ENCODE results near the gene FMN1.

Gene FMN1

GRCh38 chr15:33198541-33198940 lies 4.0 kb upstream of the FMN1 start:
- TF ChIP-seq YY1 (IDR thresholded peaks at IDR 0.05; ENCODE audit: low read depth) (no peak), REST (IDR thresholded peaks at IDR 0.05; ENCODE audit: low read depth) (no peak), TAF1 (IDR thresholded peaks at IDR 0.05; ENCODE audit: low read depth) (no peak), USF1 (IDR thresholded peaks at IDR 0.05) (no peak)

- TF ChIP-seq ZBTB7A (IDR thresholded peaks at IDR 0.05; ENCODE audit: low read depth) = no peak
- no peak for TF ChIP-seq TAF1 (IDR thresholded peaks at IDR 0.05; ENCODE audit: low read depth)
- no peak for TF ChIP-seq EGR1 (IDR thresholded peaks at IDR 0.05)
- no peak for TF ChIP-seq TCF12 (IDR thresholded peaks at IDR 0.05; ENCODE audit: low read depth)
- TF ChIP-seq EP300 (IDR thresholded peaks at IDR 0.05; ENCODE audit: borderline replicate concordance) = no peak
- no peak for TF ChIP-seq CEBPB (IDR thresholded peaks at IDR 0.05)
- no peak for TF ChIP-seq YY1 (IDR thresholded peaks at IDR 0.05; ENCODE audit: low read depth)
- TF ChIP-seq TEAD4 (IDR thresholded peaks at IDR 0.05) = no peak
- no peak for TF ChIP-seq RAD21 (IDR thresholded peaks at IDR 0.05; ENCODE audit: low read depth)
- no peak for TF ChIP-seq REST (IDR thresholded peaks at IDR 0.05; ENCODE audit: low read depth)
- TF ChIP-seq USF1 (IDR thresholded peaks at IDR 0.05) = no peak
- TF ChIP-seq CREB1 (IDR thresholded peaks at IDR 0.05; ENCODE audit: low read depth) = no peak
- TF ChIP-seq FOXM1 (IDR thresholded peaks at IDR 0.05; ENCODE audit: borderline replicate concordance, low read depth) = no peak
- TF ChIP-seq NFIC (IDR thresholded peaks at IDR 0.05) = no peak
- no peak for TF ChIP-seq MAX (IDR thresholded peaks at IDR 0.05)
These were observed 3.1 kb upstream of the FMN1 start for GRCh38 chr15:33197636-33198035.

- TF ChIP-seq EGR1 (IDR thresholded peaks at IDR 0.05) = no peak
- TF ChIP-seq YY1 (IDR thresholded peaks at IDR 0.05; ENCODE audit: low read depth) = no peak
- no peak for TF ChIP-seq REST (IDR thresholded peaks at IDR 0.05; ENCODE audit: low read depth)
- no peak for TF ChIP-seq RAD21 (IDR thresholded peaks at IDR 0.05; ENCODE audit: low read depth)
- TF ChIP-seq FOXM1 (IDR thresholded peaks at IDR 0.05; ENCODE audit: borderline replicate concordance, low read depth) = no peak
- no peak for TF ChIP-seq MAX (IDR thresholded peaks at IDR 0.05)
- TF ChIP-seq TCF12 (IDR thresholded peaks at IDR 0.05; ENCODE audit: low read depth) = no peak
- no peak for TF ChIP-seq EP300 (IDR thresholded peaks at IDR 0.05; ENCODE audit: borderline replicate concordance)
- no peak for TF ChIP-seq CEBPB (IDR thresholded peaks at IDR 0.05)
- TF ChIP-seq TAF1 (IDR thresholded peaks at IDR 0.05; ENCODE audit: low read depth) = no peak
- no peak for TF ChIP-seq ZBTB7A (IDR thresholded peaks at IDR 0.05; ENCODE audit: low read depth)
These were observed 277 bp downstream of the FMN1 start for GRCh38 chr15:33194237-33194636.

- TF ChIP-seq FOXM1 (IDR thresholded peaks at IDR 0.05; ENCODE audit: borderline replicate concordance, low read depth) = no peak
- no peak for TF ChIP-seq ZBTB7A (IDR thresholded peaks at IDR 0.05; ENCODE audit: low read depth)
- TF ChIP-seq CREB1 (IDR thresholded peaks at IDR 0.05; ENCODE audit: low read depth) = no peak
- no peak for TF ChIP-seq TAF1 (IDR thresholded peaks at IDR 0.05; ENCODE audit: low read depth)
- no peak for TF ChIP-seq EGR1 (IDR thresholded peaks at IDR 0.05)
- TF ChIP-seq USF1 (IDR thresholded peaks at IDR 0.05) = no peak
These were observed 2.9 kb downstream of the FMN1 start for GRCh38 chr15:33191591-33191990.

GRCh38 chr15:33190539-33190938 lies 4.0 kb downstream of the FMN1 start:
- no peak for TF ChIP-seq TEAD4 (IDR thresholded peaks at IDR 0.05)
- no peak for TF ChIP-seq ZBTB7A (IDR thresholded peaks at IDR 0.05; ENCODE audit: low read depth)
- TF ChIP-seq TCF12 (IDR thresholded peaks at IDR 0.05; ENCODE audit: low read depth) = no peak
- TF ChIP-seq NFIC (IDR thresholded peaks at IDR 0.05) = no peak
- TF ChIP-seq RAD21 (IDR thresholded peaks at IDR 0.05; ENCODE audit: low read depth) = no peak
- no peak for TF ChIP-seq FOXM1 (IDR thresholded peaks at IDR 0.05; ENCODE audit: borderline replicate concordance, low read depth)
- TF ChIP-seq EGR1 (IDR thresholded peaks at IDR 0.05) = no peak
- TF ChIP-seq EP300 (IDR thresholded peaks at IDR 0.05; ENCODE audit: borderline replicate concordance) = no peak
- TF ChIP-seq CEBPB (IDR thresholded peaks at IDR 0.05) = no peak
- TF ChIP-seq MAX (IDR thresholded peaks at IDR 0.05) = no peak
- TF ChIP-seq CREB1 (IDR thresholded peaks at IDR 0.05; ENCODE audit: low read depth) = no peak
- TF ChIP-seq USF1 (IDR thresholded peaks at IDR 0.05) = no peak
- TF ChIP-seq TAF1 (IDR thresholded peaks at IDR 0.05; ENCODE audit: low read depth) = no peak
- no peak for TF ChIP-seq YY1 (IDR thresholded peaks at IDR 0.05; ENCODE audit: low read depth)
- no peak for TF ChIP-seq REST (IDR thresholded peaks at IDR 0.05; ENCODE audit: low read depth)

Data from Ishikawa (cell line).